ENCODE results near the gene RAG2.

- TF ChIP-seq SP1 (IDR thresholded peaks at IDR 0.05) (no peak), HDGF (IDR thresholded peaks at IDR 0.05; ENCODE audit: borderline replicate concordance) (no peak), FOXA1 (IDR thresholded peaks at IDR 0.05) (no peak), BHLHE40 (IDR thresholded peaks at IDR 0.05; ENCODE audit: borderline replicate concordance) (no peak), FOXM1 (IDR thresholded peaks at IDR 0.05; ENCODE audit: borderline replicate concordance) (no peak)
Observed at GRCh38 chr11:36615826-36616225, 17.8 kb upstream of the RAG2 start.

Measured in HEK293T (cell line).